ENCODE measurements around the gene ASPHD1.
A peak's percentile ranks its signal among the peaks of the same experiment; 100 is the strongest.

ASPHD1 gene

DNA sequence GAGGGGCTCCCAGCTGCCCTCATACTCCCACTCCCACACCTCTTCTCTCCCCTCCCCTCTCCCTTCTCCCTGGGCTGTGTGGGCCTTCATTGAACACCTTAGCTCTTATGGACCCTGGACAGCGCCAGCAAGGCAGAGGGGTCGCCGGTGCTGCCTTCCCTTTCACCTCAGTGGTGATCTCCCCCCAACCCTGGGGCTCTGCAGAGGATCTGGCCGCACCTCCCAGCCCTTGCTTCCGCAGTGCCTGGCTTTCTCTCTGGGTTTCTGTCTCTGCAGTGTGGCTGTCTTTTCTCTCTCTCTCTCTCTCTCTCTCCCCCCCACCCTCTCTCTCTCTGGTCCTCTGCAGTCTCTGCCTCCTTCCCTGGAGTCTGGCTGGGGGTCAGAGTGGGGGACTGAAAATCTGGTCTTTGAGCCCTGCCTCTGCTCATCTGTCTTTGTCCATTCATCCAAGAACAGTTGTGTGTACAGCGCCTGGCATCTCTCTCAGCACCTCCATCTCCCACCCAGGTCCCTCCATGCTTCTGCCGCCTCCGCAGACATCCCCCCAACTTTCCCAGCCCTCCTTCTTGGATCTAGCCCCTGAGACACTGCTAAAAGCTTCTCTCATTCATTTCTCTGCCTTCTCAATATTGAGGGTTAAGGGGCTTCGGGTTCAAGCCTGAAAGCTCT is 2.0 kb upstream of the ASPHD1 start:
- DNase-seq: peak in 1 of 3 donors; percentile 16
- H3K4me1 ChIP-seq (ENCODE audit: control extremely low read depth in 1 of 4, control insufficient read depth in 4 of 4, insufficient read depth in 4 of 4, low read length in 3 of 4): peaks cover 0 to 22% (median 15%) of the 10 kb centered on the region in 4 experiments
- no peaks in the 10 kb centered on the region for H3K9me3 ChIP-seq (ENCODE audit: control extremely low read depth in 1 of 5, control insufficient read depth in 4 of 5, insufficient read depth in 2 of 5, low read depth in 1 of 5, low read length in 4 of 5)
- POLR2A ChIA-PET: no interaction called here
- no peaks in the 10 kb centered on the region for H3K36me3 ChIP-seq (ENCODE audit: control insufficient read depth in 4 of 4, insufficient read depth in 4 of 4, low read length in 3 of 4)
- no peak overlapping the region for H3K27ac ChIP-seq (ENCODE audit: insufficient read depth in 1 of 2, low read depth in 1 of 2, low read length in 2 of 2, poor library complexity in 1 of 2, severe bottlenecking in 2 of 2)
- H3K4me3 ChIP-seq (ENCODE audit: control insufficient read depth in 1 of 7, extremely low read depth in 1 of 7, insufficient read depth in 4 of 7, low read depth in 2 of 7, low read length in 6 of 7): no peak overlapping the region
- CTCF ChIA-PET: interaction anchor here (1.2 kb wide), 1 partner anchor 197 kb away, joined by 4 read pairs; no protein-coding TSS in a partner anchor
- WGBS (ENCODE audit: insufficient coverage): 8% methylated on average over 7 of the region's 9 CpGs
- peaks cover 0 to 35% (median 13%) of the 10 kb centered on the region in 5 experiments for H3K27me3 ChIP-seq (replicated peaks in 2 of 5; ENCODE audit: control insufficient read depth in 4 of 5, insufficient read depth in 5 of 5, low read length in 4 of 5)

DNA sequence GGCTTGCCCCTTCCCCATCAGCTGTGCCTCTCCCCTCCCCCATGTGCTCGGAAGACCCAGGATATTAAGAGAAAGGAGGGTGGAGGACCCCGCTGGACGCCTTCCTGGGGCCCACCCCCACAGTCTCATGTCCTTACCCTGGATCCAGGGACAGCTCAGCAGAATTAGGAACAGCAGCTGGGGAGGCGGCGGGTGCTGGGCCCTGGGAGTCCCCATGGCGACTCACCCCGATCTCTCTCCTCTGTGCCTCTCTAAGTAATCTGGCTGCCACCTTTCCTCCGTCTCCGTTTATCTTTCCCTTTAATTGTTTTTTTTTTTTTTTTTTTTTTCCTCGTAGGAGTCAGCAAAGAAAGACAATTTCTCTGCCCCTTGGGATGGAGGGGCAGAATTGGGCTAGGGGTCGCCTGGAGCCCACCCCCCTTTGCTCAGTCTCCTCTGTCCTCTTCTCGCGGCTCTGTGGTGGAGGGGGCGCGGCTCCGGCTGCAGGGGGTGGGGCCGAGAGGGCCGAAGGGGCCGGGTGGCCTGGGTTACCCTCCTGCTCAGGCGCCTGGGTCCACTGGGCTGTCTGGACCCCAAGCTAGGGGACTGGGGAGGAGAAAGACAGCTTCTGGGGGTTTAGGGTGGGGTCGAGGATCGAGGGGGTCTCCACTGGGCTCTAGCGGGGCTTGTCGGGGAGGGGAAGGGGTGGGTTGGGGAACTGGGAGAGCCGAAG is 1.3 kb upstream of the ASPHD1 start:
- Histone ChIP-seq H3K27ac (ENCODE audit: insufficient read depth in 1 of 2, low read depth in 1 of 2, low read length in 2 of 2, poor library complexity in 1 of 2, severe bottlenecking in 2 of 2) (no peak overlapping the region), H3K36me3 (ENCODE audit: control insufficient read depth in 4 of 4, insufficient read depth in 4 of 4, low read length in 3 of 4) (no peaks in the 10 kb centered on the region), H3K4me3 (ENCODE audit: control insufficient read depth in 1 of 7, extremely low read depth in 1 of 7, insufficient read depth in 4 of 7, low read depth in 2 of 7, low read length in 6 of 7) (peak overlapping the region in 3 of 7 experiments; percentile 67 to 73 (median 71)), H3K4me1 (ENCODE audit: control extremely low read depth in 1 of 4, control insufficient read depth in 4 of 4, insufficient read depth in 4 of 4, low read length in 3 of 4) (peaks cover 0 to 22% (median 15%) of the 10 kb centered on the region in 4 experiments), H3K27me3 (replicated peaks in 2 of 5; ENCODE audit: control insufficient read depth in 4 of 5, insufficient read depth in 5 of 5, low read length in 4 of 5) (peaks cover 0 to 35% (median 11%) of the 10 kb centered on the region in 5 experiments), H3K9me3 (ENCODE audit: control extremely low read depth in 1 of 5, control insufficient read depth in 4 of 5, insufficient read depth in 2 of 5, low read depth in 1 of 5, low read length in 4 of 5) (no peaks in the 10 kb centered on the region)
- 4% methylated on average over 9 of the region's 25 CpGs for WGBS (ENCODE audit: insufficient coverage)
- POLR2A ChIA-PET: interaction anchor here (0.5 kb wide), 1 partner anchor 32 kb away, joined by 3 read pairs; no protein-coding TSS in a partner anchor
- CTCF ChIA-PET: interaction anchor here (1.2 to 2.0 kb wide), 4 partner anchors 12 to 198 kb away, joined by 3 to 7 read pairs (median 4); partner anchors contain the start of gene TLCD3B
- DNase-seq: no peak

- Histone ChIP-seq H3K36me3 (ENCODE audit: control insufficient read depth in 4 of 4, insufficient read depth in 4 of 4, low read length in 3 of 4) (no peaks in the 10 kb centered on the region), H3K27me3 (replicated peaks in 2 of 5; ENCODE audit: control insufficient read depth in 4 of 5, insufficient read depth in 5 of 5, low read length in 4 of 5) (peaks cover 0 to 35% (median 11%) of the 10 kb centered on the region in 5 experiments), H3K4me3 (ENCODE audit: control insufficient read depth in 1 of 7, extremely low read depth in 1 of 7, insufficient read depth in 4 of 7, low read depth in 2 of 7, low read length in 6 of 7) (peak within 1 kb of the TSS; percentile 35 to 73 (median 64)), H3K4me1 (ENCODE audit: control extremely low read depth in 1 of 4, control insufficient read depth in 4 of 4, insufficient read depth in 4 of 4, low read length in 3 of 4) (peaks cover 0 to 22% (median 15%) of the 10 kb centered on the region in 4 experiments), H3K9me3 (ENCODE audit: control extremely low read depth in 1 of 5, control insufficient read depth in 4 of 5, insufficient read depth in 2 of 5, low read depth in 1 of 5, low read length in 4 of 5) (no peaks in the 10 kb centered on the region), H3K27ac (ENCODE audit: insufficient read depth in 1 of 2, low read depth in 1 of 2, low read length in 2 of 2, poor library complexity in 1 of 2, severe bottlenecking in 2 of 2) (no peak within 1 kb of the TSS)
- DNase-seq: peak; percentile 68 to 72 (median 71)
- 0% methylated on average over 22 of the region's 29 CpGs for WGBS (ENCODE audit: insufficient coverage)
- CTCF ChIA-PET: interaction anchor here (0.6 to 2.0 kb wide), 6 partner anchors 11 to 132 kb away, joined by 3 to 7 read pairs (median 4); partner anchors contain the start of gene TLCD3B
- POLR2A ChIA-PET: interaction anchor here (0.5 kb wide), 1 partner anchor 32 kb away, joined by 3 read pairs; no protein-coding TSS in a partner anchor
Measured at GRCh38 chr16:29899516-29900101, 679 bp upstream of the ASPHD1 start, which contains the start of gene SEZ6L2. Gene SEZ6L2, minus strand, starts transcription at chr16:29899550. Its CDS starts 531 bp downstream, at chr16:29899019.

- H3K27me3 ChIP-seq (replicated peaks in 2 of 5; ENCODE audit: control insufficient read depth in 4 of 5, insufficient read depth in 5 of 5, low read length in 4 of 5): peaks cover 0 to 35% (median 11%) of the 10 kb centered on the region in 5 experiments
- WGBS (ENCODE audit: insufficient coverage): 72% methylated on average over 28 of the region's 31 CpGs
- H3K9me3 ChIP-seq (ENCODE audit: control extremely low read depth in 1 of 5, control insufficient read depth in 4 of 5, insufficient read depth in 2 of 5, low read depth in 1 of 5, low read length in 4 of 5): no peaks in the 10 kb centered on the region
- POLR2A ChIA-PET: interaction anchor here (0.5 to 0.9 kb wide), 2 partner anchors 61 to 77 kb away, joined by 3 to 4 read pairs; partner anchors contain the start of gene TMEM219
- no peaks in the 10 kb centered on the region for H3K36me3 ChIP-seq (ENCODE audit: control insufficient read depth in 4 of 4, insufficient read depth in 4 of 4, low read length in 3 of 4)
- CTCF ChIA-PET: interaction anchor here (0.9 to 2.0 kb wide), 5 partner anchors 14 to 131 kb away, joined by 3 to 7 read pairs (median 5); partner anchors contain the start of gene TLCD3B
- peaks cover 0 to 22% (median 15%) of the 10 kb centered on the region in 4 experiments for H3K4me1 ChIP-seq (ENCODE audit: control extremely low read depth in 1 of 4, control insufficient read depth in 4 of 4, insufficient read depth in 4 of 4, low read length in 3 of 4)
- peak overlapping the region in 5 of 7 experiments; percentile 43 to 73 (median 67) for H3K4me3 ChIP-seq (ENCODE audit: control insufficient read depth in 1 of 7, extremely low read depth in 1 of 7, insufficient read depth in 4 of 7, low read depth in 2 of 7, low read length in 6 of 7)
- no peak for DNase-seq
- H3K27ac ChIP-seq (ENCODE audit: insufficient read depth in 1 of 2, low read depth in 1 of 2, low read length in 2 of 2, poor library complexity in 1 of 2, severe bottlenecking in 2 of 2): no peak overlapping the region
Measured at GRCh38 chr16:29900888-29901606, 759 bp downstream of the ASPHD1 start.

DNA sequence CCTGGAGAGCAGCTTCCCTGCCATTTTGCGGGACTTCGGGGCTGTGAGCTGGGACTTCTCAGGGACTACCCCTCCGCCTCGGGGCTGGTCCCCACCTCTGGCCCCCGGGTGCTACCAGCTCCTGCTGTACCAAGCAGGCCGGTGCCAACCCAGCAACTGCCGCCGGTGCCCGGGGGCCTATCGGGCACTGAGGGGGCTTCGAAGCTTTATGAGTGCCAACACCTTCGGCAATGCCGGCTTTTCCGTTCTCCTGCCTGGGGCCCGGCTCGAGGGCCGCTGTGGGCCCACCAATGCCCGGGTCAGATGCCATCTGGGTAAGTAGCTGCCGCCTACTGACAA is 1.3 kb downstream of the ASPHD1 start:
- no peak overlapping the region for H3K4me3 ChIP-seq (ENCODE audit: control insufficient read depth in 1 of 7, extremely low read depth in 1 of 7, insufficient read depth in 4 of 7, low read depth in 2 of 7, low read length in 6 of 7)
- H3K27me3 ChIP-seq (replicated peaks in 2 of 5; ENCODE audit: control insufficient read depth in 4 of 5, insufficient read depth in 5 of 5, low read length in 4 of 5): peaks cover 0 to 34% (median 11%) of the 10 kb centered on the region in 5 experiments
- 93% methylated on average over 19 of the region's 19 CpGs for WGBS (ENCODE audit: insufficient coverage)
- no peaks in the 10 kb centered on the region for H3K9me3 ChIP-seq (ENCODE audit: control extremely low read depth in 1 of 5, control insufficient read depth in 4 of 5, insufficient read depth in 2 of 5, low read depth in 1 of 5, low read length in 4 of 5)
- POLR2A ChIA-PET: interaction anchor here (0.9 kb wide), 1 partner anchor 60 kb away, joined by 3 read pairs; the partner anchor contains the start of gene TMEM219
- H3K27ac ChIP-seq (ENCODE audit: insufficient read depth in 1 of 2, low read depth in 1 of 2, low read length in 2 of 2, poor library complexity in 1 of 2, severe bottlenecking in 2 of 2): no peak overlapping the region
- H3K36me3 ChIP-seq (ENCODE audit: control insufficient read depth in 4 of 4, insufficient read depth in 4 of 4, low read length in 3 of 4): no peaks in the 10 kb centered on the region
- CTCF ChIA-PET: interaction anchor here (0.9 to 1.6 kb wide), 4 partner anchors 14 to 60 kb away, joined by 3 to 5 read pairs (median 4); no protein-coding TSS in a partner anchor
- DNase-seq: no peak
- H3K4me1 ChIP-seq (ENCODE audit: control extremely low read depth in 1 of 4, control insufficient read depth in 4 of 4, insufficient read depth in 4 of 4, low read length in 3 of 4): peaks cover 0 to 22% (median 15%) of the 10 kb centered on the region in 4 experiments

DNA sequence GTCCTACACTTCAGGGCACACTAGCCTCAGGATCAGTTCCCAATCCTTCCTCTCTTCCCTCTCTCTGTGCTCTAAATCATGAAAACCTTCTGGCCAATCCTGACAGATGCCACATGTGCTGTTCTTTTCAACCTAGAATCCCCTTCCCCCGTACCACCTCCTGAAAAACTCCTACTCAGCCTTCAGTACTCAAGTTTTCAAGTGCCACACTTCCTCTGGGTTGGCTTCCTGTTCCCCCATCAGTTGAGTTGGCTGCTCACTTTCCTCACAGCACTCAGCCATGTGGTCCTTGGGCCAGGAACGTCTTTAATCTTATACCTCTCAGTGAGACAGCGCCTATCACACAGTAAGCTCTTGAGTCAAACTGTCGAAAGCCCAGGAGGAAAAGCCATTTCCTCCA is 3.3 kb downstream of the ASPHD1 start:
- no peak overlapping the region for H3K4me3 ChIP-seq (ENCODE audit: control insufficient read depth in 1 of 7, extremely low read depth in 1 of 7, insufficient read depth in 4 of 7, low read depth in 2 of 7, low read length in 6 of 7)
- no peak for DNase-seq
- no peak overlapping the region for H3K27ac ChIP-seq (ENCODE audit: insufficient read depth in 1 of 2, low read depth in 1 of 2, low read length in 2 of 2, poor library complexity in 1 of 2, severe bottlenecking in 2 of 2)
- H3K4me1 ChIP-seq (ENCODE audit: control extremely low read depth in 1 of 4, control insufficient read depth in 4 of 4, insufficient read depth in 4 of 4, low read length in 3 of 4): peaks cover 0 to 20% (median 14%) of the 10 kb centered on the region in 4 experiments
- peaks cover 0 to 15% (median 4%) of the 10 kb centered on the region in 5 experiments for H3K27me3 ChIP-seq (replicated peaks in 2 of 5; ENCODE audit: control insufficient read depth in 4 of 5, insufficient read depth in 5 of 5, low read length in 4 of 5)
- WGBS (ENCODE audit: insufficient coverage): 39% methylated on average over 4 of the region's 4 CpGs
- H3K36me3 ChIP-seq (ENCODE audit: control insufficient read depth in 4 of 4, insufficient read depth in 4 of 4, low read length in 3 of 4): no peaks in the 10 kb centered on the region
- CTCF ChIA-PET: interaction anchor here (1.2 kb wide), 1 partner anchor 11 kb away, joined by 4 read pairs; no protein-coding TSS in a partner anchor
- POLR2A ChIA-PET: no interaction called here
- H3K9me3 ChIP-seq (ENCODE audit: control extremely low read depth in 1 of 5, control insufficient read depth in 4 of 5, insufficient read depth in 2 of 5, low read depth in 1 of 5, low read length in 4 of 5): no peaks in the 10 kb centered on the region
